A673 (cell line): ENCODE measurements around the gene SORCS3. TPM values are rescaled to one million over a fixed set of nuclear protein-coding genes. Genes with fewer than 3 reads are reported as not detected.

Source experiments
- BruUV-seq: library from RNA; stranded (reverse); fragments of 400-500 nt; replicated peaks from 2 replicates; lab custom pipeline; 2021; lab: Mats Ljungman, UMichigan
- CTCF ChIA-PET: fragments of 300-600 bp; sonication (Branson Sonifier 250); formaldehyde crosslinking; loops from one replicate; lab custom pipeline; 2022; ENCODE audit warnings: antibody characterized with exemption; lab: Charles Lee
- POLR2A ChIA-PET: fragments of 300-600 bp; sonication (Branson Sonifier 250); formaldehyde crosslinking; loops from one replicate; lab custom pipeline; 2022; ENCODE audit warnings: antibody characterized with exemption; ENCODE audit not compliant: low non-redundant PET; lab: Charles Lee
- DNase-seq: peaks from one replicate; pipeline ENCODE4 v3.0.0-alpha.2; 2015; ENCODE audit warnings: low spot score
- H3K27ac ChIP-seq: fragments of 200-600 bp; sonication (generic); 2 replicates; pipeline ENCODE4 v1.5.1; 2016; ENCODE audit warnings: mixed run types, low read depth, mild to moderate bottlenecking, mixed read lengths, antibody characterized with exemption, low read length; ENCODE audit not compliant: poor library complexity, severe bottlenecking
- H3K27me3 ChIP-seq: fragments of 200-600 bp; sonication (generic); replicated peaks from 2 replicates; pipeline ENCODE4 v1.6.1; 2017; ENCODE audit warnings: mixed run types, low read depth, mild to moderate bottlenecking, mixed read lengths, antibody characterized with exemption, low read length; ENCODE audit not compliant: insufficient read depth, poor library complexity
- H3K36me3 ChIP-seq: fragments of 200-600 bp; sonication (generic); 2 replicates; pipeline ENCODE4 v1.6.1; 2016; ENCODE audit warnings: mixed run types, mild to moderate bottlenecking, mixed read lengths, antibody characterized with exemption, low read length; ENCODE audit not compliant: insufficient read depth, poor library complexity, severe bottlenecking
- H3K4me1 ChIP-seq: fragments of 200-600 bp; sonication (generic); 2 replicates; pipeline ENCODE4 v1.6.1; 2017; ENCODE audit warnings: mixed run types, mild to moderate bottlenecking, mixed read lengths, antibody characterized with exemption, low read length; ENCODE audit not compliant: insufficient read depth, poor library complexity, severe bottlenecking
- H3K4me3 ChIP-seq: fragments of 200-600 bp; sonication (generic); 2 replicates; pipeline ENCODE4 v1.5.1; 2016; ENCODE audit warnings: low read depth, mixed run types, mild to moderate bottlenecking, mixed read lengths, low read length; ENCODE audit not compliant: poor library complexity, severe bottlenecking
- H3K9me3 ChIP-seq: fragments of 200-600 bp; sonication (generic); 2 replicates; pipeline ENCODE4 v1.6.1; 2016; ENCODE audit warnings: mixed run types, low read depth, mild to moderate bottlenecking, mixed read lengths, antibody characterized with exemption, low read length; ENCODE audit not compliant: poor library complexity, severe bottlenecking
- EZH2 ChIP-seq: fragments of 200-600 bp; sonication (generic); IDR thresholded peaks from 2 replicates; pipeline ENCODE4 v1.6.1; 2017; ENCODE audit warnings: borderline replicate concordance, low read depth, mild to moderate bottlenecking, mixed read lengths, antibody characterized with exemption, low read length; ENCODE audit not compliant: poor library complexity, severe bottlenecking
- intact Hi-C: fragments of 100-400 bp; cut with micrococcal nuclease; formaldehyde crosslinking; loops from one replicate; pipeline ENCODE4 v1.10.0; 2022; ENCODE audit not compliant: unreplicated experiment
- total RNA-seq: library from RNA; stranded (reverse); gene quantifications from 2 replicates; pipeline ENCODE4 v1.2.3, GENCODE V29; 2021
- TF ChIP-seq, protein P1 (sequence below): fragments of 300-800, 200-600 bp; sonication (generic); conservative IDR thresholded peaks from 2 replicates; pipeline ENCODE4 v1.5.1; 2017; ENCODE audit warnings: low read depth, mild to moderate bottlenecking, antibody characterized with exemption, low read length, moderate library complexity, mixed read lengths

Gene SORCS3
- total RNA-seq, 1 experiment from 2014 or later, result not detected

DNA sequence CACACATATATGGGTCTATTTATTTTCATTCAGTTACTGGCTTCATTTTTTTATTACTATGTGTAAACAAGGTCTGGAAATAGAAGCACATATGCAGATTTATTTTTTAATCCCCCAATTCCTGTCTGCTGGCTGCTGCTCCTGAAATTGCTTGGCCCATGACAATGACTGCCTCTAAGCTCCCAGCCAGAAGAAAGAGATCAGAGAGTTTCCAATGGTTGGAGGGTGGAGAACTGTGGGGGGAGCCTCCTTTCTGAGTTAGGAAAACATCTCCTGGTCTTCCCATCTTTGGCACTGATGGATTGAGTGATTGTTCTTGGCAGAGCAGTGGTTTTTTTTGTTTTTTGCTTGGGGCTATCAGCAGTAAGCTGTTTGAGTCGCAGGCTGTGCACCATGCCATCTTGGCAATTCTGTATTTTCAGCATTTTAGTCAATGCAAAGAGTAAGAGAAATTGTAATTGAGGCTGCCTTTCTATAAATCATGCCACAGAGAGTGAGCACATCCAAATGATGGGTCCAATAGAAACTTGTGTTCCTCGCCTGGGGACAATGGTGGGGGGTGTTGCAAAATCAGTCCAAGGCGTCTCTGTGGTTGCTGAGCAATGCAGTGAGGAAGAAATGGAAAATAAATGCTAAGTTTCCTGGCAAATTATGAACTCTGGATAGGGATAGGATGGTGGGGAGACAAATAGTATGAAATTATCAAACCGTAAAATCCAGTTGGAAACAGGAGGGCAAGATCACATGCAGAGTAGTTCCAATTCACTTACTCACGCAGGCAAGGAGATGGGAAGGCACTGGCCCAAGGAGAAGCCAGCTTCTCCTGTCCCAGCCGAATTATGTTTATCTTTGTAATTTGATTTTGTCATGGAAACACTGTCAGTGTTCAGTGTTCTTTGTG is 382.4 kb downstream of the SORCS3 start:
- BruUV-seq, result no TSS peak
- ChIA-PET POLR2A (no interaction called here), CTCF (no interaction called here)
- no peaks in the 10 kb centered on the region for H3K9me3 ChIP-seq
- TF ChIP-seq, protein P1, sequence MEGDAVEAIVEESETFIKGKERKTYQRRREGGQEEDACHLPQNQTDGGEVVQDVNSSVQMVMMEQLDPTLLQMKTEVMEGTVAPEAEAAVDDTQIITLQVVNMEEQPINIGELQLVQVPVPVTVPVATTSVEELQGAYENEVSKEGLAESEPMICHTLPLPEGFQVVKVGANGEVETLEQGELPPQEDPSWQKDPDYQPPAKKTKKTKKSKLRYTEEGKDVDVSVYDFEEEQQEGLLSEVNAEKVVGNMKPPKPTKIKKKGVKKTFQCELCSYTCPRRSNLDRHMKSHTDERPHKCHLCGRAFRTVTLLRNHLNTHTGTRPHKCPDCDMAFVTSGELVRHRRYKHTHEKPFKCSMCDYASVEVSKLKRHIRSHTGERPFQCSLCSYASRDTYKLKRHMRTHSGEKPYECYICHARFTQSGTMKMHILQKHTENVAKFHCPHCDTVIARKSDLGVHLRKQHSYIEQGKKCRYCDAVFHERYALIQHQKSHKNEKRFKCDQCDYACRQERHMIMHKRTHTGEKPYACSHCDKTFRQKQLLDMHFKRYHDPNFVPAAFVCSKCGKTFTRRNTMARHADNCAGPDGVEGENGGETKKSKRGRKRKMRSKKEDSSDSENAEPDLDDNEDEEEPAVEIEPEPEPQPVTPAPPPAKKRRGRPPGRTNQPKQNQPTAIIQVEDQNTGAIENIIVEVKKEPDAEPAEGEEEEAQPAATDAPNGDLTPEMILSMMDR, result no peak
- TF ChIP-seq EZH2, result no peak
- intact Hi-C loops, result no loop called here
- H3K4me3 ChIP-seq, result no peak overlapping the region
- H3K36me3 ChIP-seq, result no peaks in the 10 kb centered on the region
- no peak for DNase-seq
- H3K4me1 ChIP-seq, result no peaks in the 10 kb centered on the region
- peaks cover 32% of the 10 kb centered on the region for H3K27me3 ChIP-seq
- no peak overlapping the region for H3K27ac ChIP-seq

DNA sequence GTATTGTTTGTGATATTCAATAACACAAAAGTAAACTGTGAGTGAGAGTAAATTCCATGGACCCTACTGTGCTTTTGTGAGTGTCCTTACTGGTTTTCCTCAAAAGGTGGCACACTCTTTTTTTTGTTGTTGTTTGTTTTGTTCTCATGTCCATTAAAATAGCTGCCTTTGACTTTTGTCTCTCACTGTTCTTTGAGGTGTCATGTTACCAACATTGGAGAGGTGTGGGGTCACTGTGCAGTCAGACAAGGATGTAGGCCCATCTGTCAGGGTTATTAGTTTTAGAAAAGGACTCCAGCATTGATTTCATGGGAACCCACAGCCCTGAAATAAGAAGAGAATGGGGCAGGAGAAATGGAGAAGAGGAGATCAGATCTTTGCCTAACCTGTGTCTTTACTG is 383.1 kb downstream of the SORCS3 start:
- intact Hi-C loops, result no loop called here
- BruUV-seq, result no TSS peak
- CTCF ChIA-PET, result no interaction called here
- no peaks in the 10 kb centered on the region for H3K36me3 ChIP-seq
- POLR2A ChIA-PET, result no interaction called here
- no peaks in the 10 kb centered on the region for H3K9me3 ChIP-seq
- H3K27ac ChIP-seq, result no peak overlapping the region
- no peak for DNase-seq
- H3K4me3 ChIP-seq, result no peak overlapping the region
- H3K4me1 ChIP-seq, result no peaks in the 10 kb centered on the region
- no peak for TF ChIP-seq EZH2
- TF ChIP-seq, protein P1, result no peak
- H3K27me3 ChIP-seq, result peaks cover 32% of the 10 kb centered on the region

DNA sequence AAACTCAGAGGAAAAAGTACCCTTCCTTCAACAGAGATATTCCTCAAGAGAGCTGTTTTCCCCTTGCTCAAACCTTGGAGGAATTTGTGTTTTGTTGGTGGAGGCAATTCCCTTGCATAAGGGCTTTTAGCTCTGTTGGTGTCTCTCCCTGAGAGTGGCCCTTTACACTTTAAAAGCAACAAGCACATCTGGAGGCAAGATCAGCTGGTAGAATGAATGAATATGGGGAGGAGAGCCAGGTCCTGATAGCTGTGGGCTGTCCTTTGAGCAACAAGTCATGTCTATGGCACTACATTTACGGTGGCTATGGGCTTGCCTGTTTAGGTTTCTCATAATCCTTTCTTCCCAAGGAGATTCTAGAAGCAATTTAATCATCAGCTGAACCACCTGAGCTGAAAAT is 384.0 kb downstream of the SORCS3 start:
- H3K27me3 ChIP-seq, result peaks cover 32% of the 10 kb centered on the region
- H3K9me3 ChIP-seq, result no peaks in the 10 kb centered on the region
- POLR2A ChIA-PET, result no interaction called here
- no peaks in the 10 kb centered on the region for H3K4me1 ChIP-seq
- no peak for DNase-seq
- no peaks in the 10 kb centered on the region for H3K36me3 ChIP-seq
- H3K27ac ChIP-seq, result no peak overlapping the region
- CTCF ChIA-PET, result no interaction called here
- no TSS peak for BruUV-seq
- intact Hi-C loops, result no loop called here
- no peak overlapping the region for H3K4me3 ChIP-seq
- TF ChIP-seq, protein P1, result no peak
- no peak for TF ChIP-seq EZH2
